H1 (cell line): ENCODE measurements around the gene IL10RA. TPM values are rescaled to one million over a fixed set of nuclear protein-coding genes. Genes with fewer than 3 reads are reported as not detected.

Experiments
- CTCF ChIA-PET: fragments of 300-600 bp; sonication (Branson Sonifier 250); formaldehyde crosslinking; loops from one replicate; lab custom pipeline; 2021; ENCODE audit not compliant: partially characterized antibody; lab: Charles Lee
- POLR2A ChIA-PET: fragments of 300-600 bp; sonication (Branson Sonifier 250); formaldehyde crosslinking; loops from one replicate; lab custom pipeline; 2021; ENCODE audit warnings: inconsistent platforms; ENCODE audit not compliant: partially characterized antibody; lab: Charles Lee
- DNase-seq, 2 experiments: peaks; one replicate each; pipeline versions ENCODE4 v3.0.0 to v3.0.0-alpha.2; 2010 to 2022; ENCODE audit warnings: low spot score in 2 of 2, low read depth in 1 of 2, mixed read lengths in 1 of 2
- FAIRE-seq: peaks from 2 replicates; lab custom pipeline; 2011; peaks lifted over from hg19 to GRCh38; lab: Jason Lieb, UNC
- H2AFZ ChIP-seq: 2 replicates; pipeline ENCODE4 v1.8.1; 2012; ENCODE audit warnings: low read length, inconsistent platforms
- H2AK5ac ChIP-seq: 2 replicates; pipeline ENCODE4 v1.6.1; 2013; ENCODE audit warnings: low read depth, low read length
- H2BK120ac ChIP-seq: replicated peaks from 2 replicates; pipeline ENCODE3; 2013; ENCODE audit warnings: low read depth, low read length, inconsistent platforms
- H2BK12ac ChIP-seq: 2 replicates; pipeline ENCODE4 v1.6.1; 2013; ENCODE audit warnings: low read depth, low read length
- H2BK15ac ChIP-seq: 2 replicates; pipeline ENCODE4 v1.6.1; 2013; ENCODE audit warnings: low read length
- H2BK20ac ChIP-seq: 2 replicates; pipeline ENCODE4 v1.6.1; 2013; ENCODE audit warnings: low read length
- H2BK5ac ChIP-seq: 2 replicates; pipeline ENCODE4 v1.6.1; 2013; ENCODE audit warnings: low read depth, low read length
- H3K14ac ChIP-seq: 2 replicates; pipeline ENCODE4 v1.6.1; 2013; ENCODE audit warnings: inconsistent platforms; ENCODE audit not compliant: insufficient read length
- H3K18ac ChIP-seq: 2 replicates; pipeline ENCODE4 v1.6.1; 2013; ENCODE audit warnings: low read length; ENCODE audit errors: extremely low read depth
- H3K23ac ChIP-seq: 2 replicates; pipeline ENCODE4 v1.6.1; 2013; ENCODE audit warnings: inconsistent platforms; ENCODE audit not compliant: insufficient read length
- H3K23me2 ChIP-seq: 2 replicates; pipeline ENCODE4 v1.6.1; 2013; ENCODE audit warnings: low read depth, low read length
- H3K27ac ChIP-seq: 2 replicates; pipeline ENCODE4 v1.6.1; 2011; ENCODE audit warnings: low read depth, low read length, inconsistent platforms
- H3K27me3 ChIP-seq, 4 experiments: replicated peaks in 1 of 4; 1 replicate in 1 of 4; 2 replicates in 3 of 4; pipeline versions ENCODE4 v1.6.1 to v1.8.1; 2011 to 2013; ENCODE audit warnings: low read length in 3 of 4, mild to moderate bottlenecking in 3 of 4, inconsistent platforms in 2 of 4, mixed read lengths in 2 of 4, moderate library complexity in 1 of 4; ENCODE audit not compliant: control insufficient read depth in 3 of 4, insufficient read depth in 3 of 4; ENCODE audit errors: extremely low read depth in 1 of 4
- H3K36me3 ChIP-seq, 4 experiments: 2 replicates each; pipeline versions ENCODE4 v1.6.1 to v1.8.1; 2011 to 2013; ENCODE audit warnings: mild to moderate bottlenecking in 4 of 4, low read length in 3 of 4, moderate library complexity in 2 of 4, control low read depth in 1 of 4, inconsistent platforms in 1 of 4; ENCODE audit not compliant: insufficient read depth in 4 of 4, control insufficient read depth in 2 of 4
- H3K4ac ChIP-seq: replicated peaks from 2 replicates; pipeline ENCODE3; 2013; ENCODE audit warnings: low read length, low read depth, mixed read lengths, inconsistent platforms; ENCODE audit not compliant: insufficient read length
- H3K4me1 ChIP-seq, 4 experiments: replicated peaks in 1 of 4; 1 replicate in 1 of 4; 2 replicates in 3 of 4; pipeline versions ENCODE4 v1.6.1 to v1.8.1; 2011 to 2013; ENCODE audit warnings: low read length in 3 of 4, inconsistent platforms in 2 of 4, mixed read lengths in 1 of 4; ENCODE audit not compliant: insufficient read depth in 4 of 4, control insufficient read depth in 3 of 4
- H3K4me2 ChIP-seq, 2 experiments: 2 replicates each; pipeline versions ENCODE4 v1.6.1 to v1.8.1; 2011 to 2013; ENCODE audit warnings: low read depth in 2 of 2, low read length in 2 of 2, control low read depth in 1 of 2, inconsistent platforms in 1 of 2, mild to moderate bottlenecking in 1 of 2; ENCODE audit not compliant: insufficient read depth in 1 of 2
- H3K4me3 ChIP-seq, 4 experiments: fragments of 200-600, 300-600 bp in 1 of 4; sonication (generic), shearing (Covaris generic), sonication (Bioruptor Twin) in 1 of 4; 2 replicates each; pipeline versions ENCODE4 v1.5.1 to v1.8.1; 2011 to 2016; ENCODE audit warnings: low read length in 4 of 4, low read depth in 3 of 4, control low read depth in 2 of 4, inconsistent platforms in 2 of 4, mild to moderate bottlenecking in 2 of 4, mixed read lengths in 1 of 4, moderate library complexity in 1 of 4; ENCODE audit not compliant: insufficient read depth in 2 of 4; ENCODE audit errors: extremely low read depth in 1 of 4
- H3K56ac ChIP-seq: replicated peaks from 2 replicates; pipeline ENCODE3; 2013; ENCODE audit warnings: low read depth, mild to moderate bottlenecking, mixed read lengths, low read length, inconsistent platforms; ENCODE audit not compliant: insufficient read length
- H3K79me1 ChIP-seq: 2 replicates; pipeline ENCODE4 v1.6.1; 2013; ENCODE audit warnings: low read depth, low read length, control low read depth
- H3K79me2 ChIP-seq, 2 experiments: 2 replicates each; pipeline versions ENCODE4 v1.6.1 to v1.8.1; 2012 to 2013; ENCODE audit warnings: low read length in 2 of 2, mild to moderate bottlenecking in 2 of 2, inconsistent platforms in 1 of 2; ENCODE audit not compliant: insufficient read depth in 2 of 2, control insufficient read depth in 1 of 2
- H3K9ac ChIP-seq, 4 experiments: replicated peaks in 1 of 4; 1 replicate in 1 of 4; 2 replicates in 3 of 4; pipeline versions ENCODE4 v1.6.1 to v1.8.1; 2011 to 2013; ENCODE audit warnings: low read depth in 3 of 4, low read length in 3 of 4, control low read depth in 2 of 4, mild to moderate bottlenecking in 2 of 4, moderate library complexity in 2 of 4, inconsistent platforms in 1 of 4; ENCODE audit errors: extremely low read depth in 1 of 4
- H3K9me3 ChIP-seq, 2 experiments: 2 replicates each; pipeline versions ENCODE4 v1.6.1 to v1.8.1; 2012 to 2013; ENCODE audit warnings: mild to moderate bottlenecking in 2 of 2, moderate library complexity in 2 of 2, control low read depth in 1 of 2, inconsistent platforms in 1 of 2, low read depth in 1 of 2, low read length in 1 of 2, mixed read lengths in 1 of 2; ENCODE audit not compliant: insufficient read depth in 2 of 2
- H4K20me1 ChIP-seq, 2 experiments: replicated peaks in 1 of 2; 2 replicates each; pipeline versions ENCODE3 to v1.8.1; 2011 to 2013; ENCODE audit warnings: inconsistent platforms in 2 of 2, low read length in 2 of 2, mild to moderate bottlenecking in 1 of 2; ENCODE audit not compliant: insufficient read depth in 2 of 2, control insufficient read depth in 1 of 2
- H4K5ac ChIP-seq: 2 replicates; pipeline ENCODE4 v1.6.1; 2013; ENCODE audit warnings: low read length, low read depth, mixed read lengths, inconsistent platforms; ENCODE audit not compliant: insufficient read length
- H4K8ac ChIP-seq: 2 replicates; pipeline ENCODE4 v1.8.0; 2013; ENCODE audit warnings: mild to moderate bottlenecking, moderate library complexity, low read length, inconsistent platforms; ENCODE audit not compliant: insufficient read depth; ENCODE audit errors: extremely low read depth
- H4K91ac ChIP-seq: replicated peaks from 2 replicates; pipeline ENCODE3; 2013; ENCODE audit warnings: low read length, mixed read lengths, inconsistent platforms; ENCODE audit not compliant: insufficient read length
- ASH2L ChIP-seq: fragments of 200-600, 300-600 bp; sonication (generic); IDR thresholded peaks from one replicate; pipeline ENCODE4 v1.7.1; 2017; ENCODE audit warnings: low read length
- BRCA1 ChIP-seq: IDR thresholded peaks from 2 replicates; pipeline ENCODE4 v1.6.1; 2012; ENCODE audit warnings: low read depth, low read length, improper control_type of control experiment
- CTBP2 ChIP-seq: IDR thresholded peaks from 2 replicates; pipeline ENCODE4 v1.7.0; 2011; ENCODE audit warnings: borderline replicate concordance, mild to moderate bottlenecking, moderate library complexity, mixed read lengths, low read length; ENCODE audit not compliant: insufficient read depth, insufficient read length
- E2F6 ChIP-seq: IDR thresholded peaks from 2 replicates; pipeline ENCODE4 v1.6.1; 2012; ENCODE audit warnings: inconsistent platforms
- EGR1 ChIP-seq: IDR thresholded peaks from 2 replicates; pipeline ENCODE4 v1.6.1; 2011; ENCODE audit warnings: low read depth, low read length, borderline replicate concordance
- NANOG ChIP-seq: IDR thresholded peaks from 2 replicates; pipeline ENCODE4 v1.6.1; 2011; ENCODE audit warnings: low read length, low read depth, mild to moderate bottlenecking, inconsistent platforms; ENCODE audit not compliant: insufficient read depth, poor library complexity, severe bottlenecking
- RBBP5 ChIP-seq: IDR thresholded peaks from 2 replicates; pipeline ENCODE4 v1.7.1; 2012; ENCODE audit warnings: low read depth, mild to moderate bottlenecking, inconsistent platforms, low read length, moderate library complexity, borderline replicate concordance
- SIN3A ChIP-seq, 2 experiments: IDR thresholded peaks in 1 of 2; conservative IDR thresholded peaks in 1 of 2; 2 replicates each; pipeline ENCODE4 v1.6.1; 2011 to 2012; ENCODE audit warnings: low read length in 2 of 2, improper control_type of control experiment in 1 of 2, low read depth in 1 of 2, mild to moderate bottlenecking in 1 of 2
- SP2 ChIP-seq: IDR thresholded peaks from 2 replicates; pipeline ENCODE4 v1.6.1; 2012; ENCODE audit warnings: mild to moderate bottlenecking, low read length, inconsistent platforms
- TAF7 ChIP-seq: optimal IDR thresholded peaks from 2 replicates; pipeline ENCODE3; 2011; ENCODE audit warnings: low read depth, mild to moderate bottlenecking, inconsistent platforms, low read length, moderate library complexity, borderline replicate concordance
- TBP ChIP-seq: IDR thresholded peaks from 2 replicates; pipeline ENCODE4 v1.6.1; 2011; ENCODE audit warnings: low read depth, low read length, improper control_type of control experiment
- TCF12 ChIP-seq: IDR thresholded peaks from 2 replicates; pipeline ENCODE4 v1.6.1; 2011; ENCODE audit warnings: low read depth, mild to moderate bottlenecking, low read length
- YY1 ChIP-seq: IDR thresholded peaks from 2 replicates; pipeline ENCODE4 v1.6.1; 2011; ENCODE audit warnings: low read depth, mild to moderate bottlenecking, low read length
- WGBS, 2 experiments: shearing (Covaris generic) in 1 of 2; methylation state at CpG; one replicate each; pipeline versions ENCODE4 v1.1.6 to v1.1.7; 2013 to 2015; ENCODE audit warnings: low lambda C conversion rate in 2 of 2, mixed read lengths in 2 of 2, inconsistent platforms in 1 of 2, low coverage in 1 of 2, missing lambda C conversion rate in 1 of 2; ENCODE audit not compliant: insufficient replicate concordance in 2 of 2, insufficient coverage in 1 of 2, insufficient read length in 1 of 2; ENCODE audit errors: extremely low coverage in 1 of 2, missing lambda C conversion rate in 1 of 2; 5-methylcytosine and 5-hydroxymethylcytosine counted together
- polyA plus RNA-seq, 7 experiments: library from polyadenylated mRNA; depleted of rRNA in 3 of 7; stranded (reverse) in 5 of 7; unstranded in 2 of 7; fragments of >200 nt in 5 of 7; fragments of 200-250 nt in 2 of 7; gene quantifications; 1 replicate in 5 of 7; 2 replicates in 1 of 7; 4 replicates in 1 of 7; pipeline versions ENCODE4 v1.2.1 to v1.2.3, GENCODE V29; 2011 to 2013; ENCODE audit warnings: missing spikeins in 2 of 7, mixed read lengths in 2 of 7
- total RNA-seq: library from RNA; stranded (reverse); fragmentation: NEBNext Ultra II Directional; extraction: Animal tissue kit (Norgen Biotek cat#: 25700); gene quantifications from 2 replicates; pipeline ENCODE4 v1.2.1, GENCODE V29; 2021
- TF ChIP-seq, protein P1 (sequence below): IDR thresholded peaks from 2 replicates; pipeline ENCODE4 v1.6.1; 2012; ENCODE audit warnings: inconsistent platforms

The IL10RA gene
- total and polyA plus RNA-seq, 2 of the 8 experiments (the other 6 are each of a cell fraction or from before 2014, with no cell fraction given), result 0.05 to 0.11 TPM

DNA sequence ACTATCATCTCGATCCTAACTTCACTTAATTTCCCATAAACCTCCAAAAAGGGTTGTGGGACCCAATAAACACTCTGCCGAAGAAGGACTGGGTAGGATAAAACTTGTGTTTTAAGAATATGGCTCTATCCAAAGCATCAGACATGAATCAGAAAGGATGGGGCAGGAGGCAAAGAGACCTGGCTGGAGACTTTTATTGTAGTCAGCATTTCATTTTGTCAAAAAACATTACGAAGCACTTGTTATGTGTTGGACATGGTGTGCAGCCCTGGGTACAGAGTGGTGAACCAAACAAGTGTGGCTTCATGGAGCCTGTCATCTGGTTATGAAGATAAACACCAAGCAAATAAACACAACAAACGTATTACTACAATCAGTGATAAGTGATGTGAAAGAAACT is 17.3 kb downstream of the IL10RA start:
- no peaks in the 10 kb centered on the region for H3K9me3 ChIP-seq
- no peak overlapping the region for H4K8ac ChIP-seq
- CTCF ChIA-PET, result interaction anchor here (1.0 to 3.8 kb wide), 4 partner anchors 10 to 59 kb away, joined by 3 to 18 read pairs (median 5); no protein-coding TSS in a partner anchor
- no peak overlapping the region for H3K14ac ChIP-seq
- H3K4me1 ChIP-seq, result no peaks in the 10 kb centered on the region; a peak in 2 of 7 replicates
- H3K18ac ChIP-seq, result no peak overlapping the region
- H3K56ac ChIP-seq, result no peak overlapping the region
- peaks cover 0 to 2% (median 0%) of the 10 kb centered on the region in 4 experiments; a peak in 1 of 7 replicates for H3K27me3 ChIP-seq
- H3K79me1 ChIP-seq, result no peaks in the 10 kb centered on the region
- no peak for TF ChIP-seq SP2
- no peak for TF ChIP-seq CTBP2
- TF ChIP-seq E2F6, result no peak
- no peak for TF ChIP-seq YY1
- TF ChIP-seq TBP, result no peak
- TF ChIP-seq SIN3A (conservative IDR thresholded peaks at IDR 0.05 in 1 of 2, IDR thresholded peaks at IDR 0.05 in 1 of 2; ENCODE audit: low read depth in 1 of 2, low read length in 2 of 2), result no peak
- TF ChIP-seq, protein P1, sequence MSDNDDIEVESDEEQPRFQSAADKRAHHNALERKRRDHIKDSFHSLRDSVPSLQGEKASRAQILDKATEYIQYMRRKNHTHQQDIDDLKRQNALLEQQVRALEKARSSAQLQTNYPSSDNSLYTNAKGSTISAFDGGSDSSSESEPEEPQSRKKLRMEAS, result no peak
- TF ChIP-seq RBBP5, result no peak
- TF ChIP-seq NANOG, result no peak
- TF ChIP-seq EGR1, result no peak
- no peak for TF ChIP-seq TAF7
- TF ChIP-seq ASH2L, result no peak
- no peak for TF ChIP-seq BRCA1
- TF ChIP-seq TCF12, result no peak
- H3K23me2 ChIP-seq, result no peaks in the 10 kb centered on the region
- H3K9ac ChIP-seq, result no peak overlapping the region
- no peak overlapping the region for H2BK20ac ChIP-seq
- no peaks in the 10 kb centered on the region for H4K20me1 ChIP-seq
- FAIRE-seq, result no peak
- no peak overlapping the region for H4K91ac ChIP-seq
- WGBS, 2 experiments, result 78 to 100% methylated on average over 1 to 4 of the region's 4 CpGs
- no peak overlapping the region for H3K4me2 ChIP-seq
- POLR2A ChIA-PET, result no interaction called here
- H2BK12ac ChIP-seq, result no peak overlapping the region
- H2BK120ac ChIP-seq, result no peak overlapping the region
- H3K4me3 ChIP-seq, result no peak overlapping the region
- no peaks in the 10 kb centered on the region for H3K79me2 ChIP-seq
- no peak overlapping the region for H3K27ac ChIP-seq
- H2BK5ac ChIP-seq, result no peak overlapping the region
- no peak overlapping the region for H2AK5ac ChIP-seq
- no peak overlapping the region for H3K4ac ChIP-seq
- no peaks in the 10 kb centered on the region for H3K36me3 ChIP-seq
- H3K23ac ChIP-seq, result no peak overlapping the region
- peak overlapping the region; percentile 61; the same call in 1 of the 2 replicates for H2BK15ac ChIP-seq
- H4K5ac ChIP-seq, result no peak overlapping the region
- H2AFZ ChIP-seq, result no peak overlapping the region
- no peak for DNase-seq
